ENCODE measurements around the gene IQSEC1.

Gene IQSEC1

GRCh38 chr3:12944413-12944812 lies 128.8 kb downstream of the IQSEC1 start:
- H3K4me3 ChIP-seq (ENCODE audit: low read depth, low read length): no peak overlapping the region
- DNase-seq (ENCODE audit: low read depth, low spot score): no peak
- in situ Hi-C loops (cut with HindIII; ENCODE audit: low sequenced_read_pairs): no loop called here
- TF ChIP-seq CTCF (IDR thresholded peaks at IDR 0.05; ENCODE audit: low read depth, low read length): no peak

DNA sequence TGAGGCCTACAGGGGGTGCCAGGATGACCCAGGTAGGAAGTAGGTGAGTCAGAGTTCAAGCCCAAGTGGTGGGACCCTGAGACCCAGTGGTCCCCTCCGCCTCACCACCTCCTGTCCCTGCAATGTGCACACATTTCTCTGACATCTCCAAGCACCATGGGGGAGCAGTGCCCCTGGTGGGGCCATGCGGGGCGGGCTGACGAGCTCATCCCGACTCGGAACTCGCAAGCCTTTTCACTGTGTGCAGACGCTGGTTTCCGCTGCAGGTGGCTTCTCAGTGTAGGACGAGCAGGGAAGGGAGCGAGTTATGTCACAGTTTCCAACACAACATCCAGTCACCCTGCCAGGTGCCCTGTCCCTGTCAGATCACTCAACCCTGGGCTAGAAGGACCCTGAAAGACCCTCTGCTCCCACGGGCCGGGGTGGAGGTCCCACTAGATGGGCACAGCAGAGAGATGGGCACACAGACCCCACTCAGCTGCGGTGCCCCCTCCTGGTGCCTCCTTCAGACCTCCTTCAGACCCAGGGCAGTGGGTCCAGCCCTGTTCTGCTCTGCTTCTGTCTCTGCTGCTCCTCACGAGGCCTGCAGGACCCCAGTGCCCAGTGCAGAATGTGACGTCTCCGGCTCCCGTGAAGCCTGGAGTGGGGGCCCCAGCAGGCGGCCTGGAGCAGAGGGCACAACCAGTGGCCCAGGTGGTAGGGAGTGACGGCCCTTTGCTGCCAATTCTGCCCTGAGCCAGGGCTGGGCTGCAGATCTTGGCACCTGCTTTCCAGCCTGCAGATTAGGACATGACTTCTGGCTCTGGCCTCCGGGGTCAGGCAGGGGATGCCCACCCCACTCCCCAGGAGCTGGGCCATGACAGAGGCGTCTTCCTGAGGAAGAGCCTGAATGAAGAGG lies 129.9 kb downstream of the IQSEC1 start:
- in situ Hi-C loops (cut with HindIII; ENCODE audit: low sequenced_read_pairs): no loop called here
- no peak for DNase-seq (ENCODE audit: low read depth, low spot score)
- TF ChIP-seq CTCF (IDR thresholded peaks at IDR 0.05; ENCODE audit: low read depth, low read length): no peak
- H3K4me3 ChIP-seq (ENCODE audit: low read depth, low read length): no peak overlapping the region

DNA sequence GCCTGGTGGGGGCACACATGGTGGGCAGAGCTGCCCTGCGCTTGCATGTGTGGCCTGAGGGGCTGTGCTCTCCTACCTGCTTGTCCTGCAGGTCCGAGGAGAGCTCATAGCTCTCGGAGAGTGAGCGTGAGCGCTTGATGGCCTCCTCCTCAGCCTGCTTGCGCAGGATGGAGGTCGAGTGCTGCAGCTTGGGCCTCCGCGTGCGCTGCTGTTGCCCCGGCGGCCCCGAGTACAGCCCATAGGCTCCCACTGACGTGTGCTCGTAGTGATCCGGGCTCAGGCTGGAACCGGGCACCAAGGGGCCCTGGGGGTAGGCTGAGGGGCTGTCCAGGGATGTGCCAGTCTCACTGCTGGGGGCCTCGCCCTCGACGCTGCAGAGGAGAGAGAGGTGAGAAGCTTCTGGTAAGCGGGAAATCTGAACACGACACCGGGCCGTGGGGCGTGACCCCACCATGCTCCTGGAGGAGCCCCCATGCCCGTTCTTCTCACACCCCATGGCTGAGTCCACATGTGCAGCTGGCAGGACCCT lies 131.7 kb downstream of the IQSEC1 start:
- no peak for TF ChIP-seq CTCF (IDR thresholded peaks at IDR 0.05; ENCODE audit: low read depth, low read length)
- H3K4me3 ChIP-seq (ENCODE audit: low read depth, low read length): no peak overlapping the region
- in situ Hi-C loops (cut with HindIII; ENCODE audit: low sequenced_read_pairs): no loop called here
- DNase-seq (ENCODE audit: low read depth, low spot score): no peak

- DNase-seq (ENCODE audit: low read depth, low spot score): no peak
- H3K4me3 ChIP-seq (ENCODE audit: low read depth, low read length): no peak overlapping the region
- no peak for TF ChIP-seq CTCF (IDR thresholded peaks at IDR 0.05; ENCODE audit: low read depth, low read length)
- in situ Hi-C loops (cut with HindIII; ENCODE audit: low sequenced_read_pairs): no loop called here
Measured at GRCh38 chr3:12940854-12941253, 132.4 kb downstream of the IQSEC1 start.

DNA sequence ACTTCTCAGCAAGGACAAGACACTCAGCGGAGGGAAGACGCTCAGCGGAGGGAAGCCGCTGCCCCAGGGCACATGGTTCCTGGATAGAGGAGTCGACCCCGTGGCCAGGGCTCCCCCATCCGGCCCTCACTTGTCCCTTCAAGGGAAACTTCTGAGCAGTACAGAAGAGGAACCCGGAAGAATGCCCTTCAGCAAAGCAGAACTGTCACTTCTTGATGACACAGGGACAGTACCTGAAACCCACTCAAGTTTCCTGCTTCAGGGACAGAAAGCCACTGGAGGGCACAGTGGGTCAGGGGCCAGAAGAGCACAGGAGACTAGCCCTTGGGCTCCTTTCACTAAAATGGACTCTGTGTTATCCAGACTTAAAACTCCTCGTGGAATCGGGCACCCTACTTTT lies 134.1 kb downstream of the IQSEC1 start:
- in situ Hi-C loops (cut with HindIII; ENCODE audit: low sequenced_read_pairs): no loop called here
- no peak for DNase-seq (ENCODE audit: low read depth, low spot score)
- H3K4me3 ChIP-seq (ENCODE audit: low read depth, low read length): no peak overlapping the region
- TF ChIP-seq CTCF (IDR thresholded peaks at IDR 0.05; ENCODE audit: low read depth, low read length): no peak

DNA sequence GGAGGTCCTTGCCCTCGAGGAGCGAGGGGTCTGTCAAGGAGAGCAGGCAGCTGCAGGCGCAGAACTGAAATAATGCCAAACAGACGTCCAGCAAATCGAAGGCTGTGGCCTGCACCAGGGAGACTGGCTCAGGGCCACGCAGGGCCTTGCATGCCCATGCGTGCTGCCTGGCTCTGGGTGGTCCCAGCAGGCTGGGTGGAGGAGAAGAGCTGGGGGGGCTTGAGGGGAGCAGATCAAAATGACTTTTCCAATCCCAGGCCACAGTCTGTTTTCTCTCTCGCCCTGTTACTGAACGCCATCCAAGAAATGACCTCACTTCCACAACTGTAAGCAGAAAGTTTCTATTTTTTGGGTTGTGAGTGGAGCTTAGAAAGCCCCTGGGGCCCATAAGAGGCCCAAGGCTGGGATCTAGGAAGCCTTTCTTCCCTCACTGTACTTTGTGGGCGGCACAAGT lies 134.9 kb downstream of the IQSEC1 start:
- TF ChIP-seq CTCF (IDR thresholded peaks at IDR 0.05; ENCODE audit: low read depth, low read length): no peak
- no peak overlapping the region for H3K4me3 ChIP-seq (ENCODE audit: low read depth, low read length)
- DNase-seq (ENCODE audit: low read depth, low spot score): peak; percentile 22
- in situ Hi-C loops (cut with HindIII; ENCODE audit: low sequenced_read_pairs): no loop called here

Measured in astrocyte of the spinal cord (primary cell).